GM21737 (cell line): ENCODE measurements around the gene CENPE.
A peak's percentile ranks its signal among the peaks of the same experiment; 100 is the strongest.

Experiments
- ATAC-seq: cut with Tn5 transposase; IDR thresholded peaks from one replicate; pipeline ENCODE4 v1.9.1; 2021; ENCODE audit warnings: mild to moderate bottlenecking, moderate library complexity; ENCODE audit not compliant: unreplicated experiment

Gene CENPE

DNA sequence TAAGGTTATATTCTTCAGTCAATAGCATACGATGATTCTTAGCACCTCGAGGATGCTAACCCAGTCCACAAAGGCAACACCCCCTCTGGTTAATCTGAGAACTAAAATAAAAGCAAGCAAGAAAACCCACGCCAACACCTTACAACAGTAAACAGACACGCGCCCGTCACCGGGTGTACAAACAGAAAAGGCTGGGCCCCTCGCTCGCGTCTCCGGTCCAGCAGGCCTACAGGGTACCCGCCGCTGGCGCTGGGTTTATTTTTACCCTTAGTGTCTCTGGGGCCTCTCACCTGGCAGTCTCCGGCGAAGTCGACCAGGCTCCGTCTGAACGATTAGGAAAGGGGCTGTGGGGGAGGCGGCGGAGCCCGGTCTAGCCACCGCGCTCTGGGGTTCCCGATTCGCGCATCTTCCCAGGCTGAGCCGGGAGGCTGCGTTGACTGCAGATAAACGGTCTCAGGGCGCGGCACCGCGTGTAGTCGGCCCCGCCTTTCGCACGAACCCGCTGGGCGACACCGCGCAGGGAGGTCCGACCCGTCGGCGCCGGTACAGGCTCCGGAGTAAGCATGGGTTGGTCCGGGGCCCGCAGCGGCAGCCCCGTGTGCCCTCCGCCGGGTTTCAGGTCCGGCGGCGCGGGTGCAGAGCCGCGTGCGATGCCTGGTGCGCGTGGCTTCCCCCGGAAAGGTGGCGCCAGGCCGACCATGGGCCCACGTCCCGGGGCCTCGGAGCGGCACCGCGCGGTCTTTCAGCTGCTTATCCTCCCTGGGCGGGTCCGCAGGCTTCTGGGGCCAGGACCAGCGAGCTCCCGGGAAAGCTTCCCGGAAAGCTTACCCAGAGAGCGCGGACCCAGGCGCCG, 122.0 kb downstream of the CENPE start:
- peak; percentile 52 for ATAC-seq

DNA sequence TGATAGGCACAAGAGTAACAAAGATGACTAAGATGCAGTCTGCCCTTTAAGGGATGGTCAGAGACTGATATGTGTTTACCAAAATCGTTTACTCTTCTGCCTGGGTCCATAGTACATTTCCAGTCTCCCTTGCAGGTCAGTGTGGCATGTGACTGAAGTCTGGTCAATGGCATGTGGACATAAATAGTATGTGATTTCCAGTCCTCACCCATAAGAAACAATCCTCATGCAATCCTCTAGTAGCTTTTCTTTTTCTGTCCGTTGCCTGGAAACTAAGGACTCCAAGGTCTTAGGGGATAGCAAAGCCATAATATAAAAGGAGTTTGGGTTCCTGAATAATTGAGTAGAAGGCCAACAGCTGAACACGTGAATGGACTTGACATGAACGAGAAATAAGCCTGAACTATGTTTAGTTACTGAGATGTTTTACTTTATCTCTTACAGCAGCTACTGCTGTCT, 122.7 kb downstream of the CENPE start:
- ATAC-seq: no peak

DNA sequence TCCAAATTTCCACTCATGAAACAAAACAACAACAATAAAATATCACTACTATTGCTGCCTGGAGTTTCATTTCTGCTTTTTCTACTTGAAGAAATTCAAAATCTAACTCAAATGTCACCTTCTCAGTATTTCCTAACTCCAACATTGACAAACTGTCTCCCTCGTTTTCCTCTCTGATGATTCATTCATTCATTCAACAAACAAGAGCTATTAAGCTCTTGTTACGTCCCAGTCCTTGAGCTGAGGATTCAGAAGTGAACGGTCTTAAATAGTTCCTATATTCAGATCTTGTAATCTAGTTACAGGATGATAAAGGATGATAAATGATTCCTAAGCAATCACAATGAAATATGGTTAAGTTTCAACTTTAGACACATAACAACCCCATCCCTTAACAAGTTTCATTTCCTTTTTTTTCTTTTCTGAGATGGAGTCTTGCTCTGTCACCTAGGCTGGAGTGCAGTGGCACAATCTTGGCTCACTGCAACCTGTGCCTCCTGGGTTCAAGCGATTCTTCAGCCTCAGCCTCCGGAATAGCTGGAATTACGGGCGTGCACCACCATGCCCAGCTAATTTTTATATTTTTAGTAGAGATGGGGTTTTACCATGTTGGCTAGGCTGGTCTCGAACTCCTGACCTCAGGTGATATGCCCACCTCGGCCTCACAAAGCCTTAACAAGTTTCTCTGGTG, 123.3 kb downstream of the CENPE start:
- peak; percentile 40 for ATAC-seq

DNA sequence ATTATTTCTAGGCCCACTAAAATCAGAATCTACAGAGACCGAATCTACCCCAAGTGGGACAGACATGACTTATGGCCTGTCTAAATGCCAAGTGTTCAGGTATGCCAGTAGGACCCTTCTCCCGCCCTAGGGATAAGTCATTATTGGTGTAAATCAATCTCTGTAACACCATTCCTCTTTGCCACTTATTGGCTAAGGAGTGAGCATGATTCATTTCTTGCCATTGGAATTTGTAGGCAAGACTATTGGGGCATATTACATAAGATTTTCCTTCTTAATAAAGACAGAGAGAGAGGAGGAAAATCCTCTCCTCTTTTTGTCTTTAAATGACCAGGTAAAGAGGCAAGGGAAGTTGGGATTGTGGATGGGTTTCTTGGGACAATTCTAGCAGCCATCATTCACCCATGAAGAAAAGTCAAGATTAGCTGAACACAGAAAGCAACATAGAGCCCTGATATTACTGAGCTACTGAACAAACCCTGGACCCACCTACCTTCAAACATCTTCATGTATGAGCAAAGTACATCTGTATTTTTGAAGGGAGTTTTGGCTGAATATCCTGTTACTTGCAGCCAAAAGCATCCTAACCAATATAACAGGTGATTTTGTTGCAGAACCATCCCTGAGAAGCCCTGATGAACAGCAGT, 124.2 kb downstream of the CENPE start:
- ATAC-seq: no peak

DNA sequence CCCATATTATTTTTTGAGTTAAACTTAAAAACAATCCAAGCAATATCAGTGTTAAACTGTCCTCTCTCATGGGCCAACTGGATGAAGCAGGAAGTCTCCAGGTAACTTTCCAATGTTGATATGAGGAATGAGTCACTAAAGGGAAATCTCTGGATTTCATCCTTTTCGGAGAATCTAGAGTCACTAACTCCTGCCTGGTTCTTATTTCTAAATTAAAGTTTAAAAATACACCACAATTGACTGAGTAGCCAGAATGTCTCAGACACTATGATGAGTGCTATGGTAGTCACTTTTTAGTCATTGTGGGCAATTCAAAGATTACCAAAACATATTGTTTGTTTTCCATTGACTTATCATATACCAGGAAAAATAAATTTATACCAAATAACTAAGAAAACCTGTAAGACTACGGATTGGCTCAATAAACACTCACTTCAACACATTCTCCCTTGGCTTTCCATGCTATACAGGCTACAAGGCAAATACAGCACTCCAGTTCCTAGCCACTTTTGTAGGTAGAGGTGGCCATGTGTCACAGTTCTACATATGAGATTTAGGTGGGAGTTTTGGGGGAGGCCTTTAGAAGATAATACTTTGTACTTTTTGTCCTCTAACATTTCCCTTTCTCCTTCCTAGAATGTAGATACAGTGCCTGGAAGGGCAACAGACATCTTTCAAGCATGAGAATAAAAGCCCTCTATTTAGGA, 130.1 kb downstream of the CENPE start:
- ATAC-seq: no peak

DNA sequence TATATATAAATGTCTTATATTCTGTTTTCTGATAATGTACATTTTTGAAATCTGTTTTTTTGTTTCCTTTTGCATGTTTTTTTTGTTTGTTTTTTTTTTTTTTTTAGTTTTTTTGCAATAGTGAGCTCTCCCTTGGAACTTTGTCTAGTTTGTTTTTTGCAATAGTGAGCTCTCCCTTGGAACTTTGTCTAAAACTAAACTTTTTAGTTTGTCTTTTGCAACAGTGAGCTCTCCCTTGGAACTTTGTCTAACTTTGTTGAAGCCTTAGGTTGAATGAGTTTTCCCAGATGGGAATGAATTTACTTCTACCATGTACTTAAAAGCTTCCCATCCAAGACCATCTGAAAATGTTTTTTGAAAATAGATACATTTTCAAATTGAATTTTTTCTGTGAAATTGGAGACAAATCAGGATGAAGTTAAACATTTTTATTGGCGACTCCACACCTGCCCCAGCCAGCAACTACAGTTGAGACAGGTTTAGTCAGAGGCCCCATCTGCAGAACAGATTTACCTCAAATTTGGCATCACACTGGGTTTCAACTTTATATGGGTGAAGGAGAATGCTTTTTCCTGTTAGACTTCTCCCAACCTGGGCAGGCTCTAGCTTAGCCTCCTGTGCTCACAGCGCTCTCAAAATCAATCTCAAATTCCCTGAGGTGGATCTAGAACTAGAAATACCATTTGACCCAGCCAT, 137.5 kb downstream of the CENPE start:
- ATAC-seq: no peak
